HEK293 (cell line): Measurements from ENCODE around the gene APOBEC3F.

Experiments used
- HOXD13 ChIP-seq: sonication (generic); formaldehyde crosslinking; IDR thresholded peaks from 2 replicates; pipeline ENCODE4 v1.8.0; 2022; ENCODE audit warnings: missing genetic modification reagents, borderline replicate concordance
- REPIN1 ChIP-seq: fragments of 450-650 bp; formaldehyde crosslinking; IDR thresholded peaks from 2 replicates; pipeline ENCODE4 v1.5.1; 2017; ENCODE audit warnings: missing biosample characterization, missing genetic modification characterization, low read depth
- SCRT1 ChIP-seq: fragments of 450-650 bp; formaldehyde crosslinking; IDR thresholded peaks from 2 replicates; pipeline ENCODE4 v1.5.1; 2016; ENCODE audit warnings: missing biosample characterization, missing genetic modification characterization, borderline replicate concordance
- TRIM28 ChIP-seq: IDR thresholded peaks from 2 replicates; pipeline ENCODE4 v1.6.1; 2011; ENCODE audit warnings: low read length, control low read depth, borderline replicate concordance
- ZBTB10 ChIP-seq: fragments of 450-650 bp; formaldehyde crosslinking; IDR thresholded peaks from 2 replicates; pipeline ENCODE4 v1.5.1; 2016; ENCODE audit warnings: missing biosample characterization, missing genetic modification characterization
- ZFP69B ChIP-seq: fragments of 450-650 bp; formaldehyde crosslinking; IDR thresholded peaks from 2 replicates; pipeline ENCODE4 v1.5.1; 2016; ENCODE audit warnings: missing biosample characterization, missing genetic modification characterization
- ZNF10 ChIP-seq: fragments of 450-650 bp; formaldehyde crosslinking; IDR thresholded peaks from 2 replicates; pipeline ENCODE4 v1.5.1; 2017; ENCODE audit warnings: missing biosample characterization, missing genetic modification characterization
- ZNF121 ChIP-seq: fragments of 450-650 bp; formaldehyde crosslinking; IDR thresholded peaks from 2 replicates; pipeline ENCODE4 v1.5.1; 2016; ENCODE audit warnings: missing biosample characterization, missing genetic modification characterization
- ZNF132 ChIP-seq: fragments of 450-650 bp; formaldehyde crosslinking; IDR thresholded peaks from 2 replicates; pipeline ENCODE4 v1.5.1; 2017; ENCODE audit warnings: missing biosample characterization, missing genetic modification characterization, borderline replicate concordance
- ZNF146 ChIP-seq: fragments of 450-650 bp; formaldehyde crosslinking; IDR thresholded peaks from 2 replicates; pipeline ENCODE4 v1.5.1; 2016; ENCODE audit warnings: missing biosample characterization, missing genetic modification characterization
- ZNF19 ChIP-seq: fragments of 450-650 bp; formaldehyde crosslinking; IDR thresholded peaks from 2 replicates; pipeline ENCODE4; 2016; ENCODE audit warnings: missing biosample characterization, missing genetic modification characterization, low read depth
- ZNF221 ChIP-seq: fragments of 450-650 bp; formaldehyde crosslinking; IDR thresholded peaks from 2 replicates; pipeline ENCODE4 v1.5.1; 2017; ENCODE audit warnings: missing biosample characterization, missing genetic modification characterization, borderline replicate concordance
- ZNF24 ChIP-seq: fragments of 450-650 bp; formaldehyde crosslinking; IDR thresholded peaks from 2 replicates; pipeline ENCODE4 v1.5.1; 2016; ENCODE audit warnings: missing biosample characterization, missing genetic modification characterization
- ZNF354C ChIP-seq: fragments of 450-650 bp; formaldehyde crosslinking; IDR thresholded peaks from 2 replicates; pipeline ENCODE4 v1.5.1; 2016; ENCODE audit warnings: missing biosample characterization, missing genetic modification characterization, low read depth, borderline replicate concordance
- ZNF366 ChIP-seq: fragments of 450-650 bp; formaldehyde crosslinking; conservative IDR thresholded peaks from 2 replicates; pipeline ENCODE4 v1.5.1; 2016; ENCODE audit warnings: missing biosample characterization, missing genetic modification characterization
- ZNF514 ChIP-seq: fragments of 450-650 bp; formaldehyde crosslinking; IDR thresholded peaks from 2 replicates; pipeline ENCODE4 v1.5.1; 2016; ENCODE audit warnings: missing biosample characterization, missing genetic modification characterization
- ZNF544 ChIP-seq: fragments of 450-650 bp; formaldehyde crosslinking; IDR thresholded peaks from 2 replicates; pipeline ENCODE4 v1.5.0; 2017; ENCODE audit warnings: missing biosample characterization, missing genetic modification characterization
- ZNF670 ChIP-seq: fragments of 450-650 bp; formaldehyde crosslinking; IDR thresholded peaks from 2 replicates; pipeline ENCODE4 v1.5.1; 2016; ENCODE audit warnings: missing biosample characterization, missing genetic modification characterization, low read depth
- ZNF776 ChIP-seq: fragments of 450-650 bp; formaldehyde crosslinking; IDR thresholded peaks from 2 replicates; pipeline ENCODE4 v1.5.0; 2017; ENCODE audit warnings: missing biosample characterization, missing genetic modification characterization, borderline replicate concordance
- ZNF830 ChIP-seq: fragments of 450-650 bp; IDR thresholded peaks from 2 replicates; pipeline ENCODE4 v1.5.0; 2018; ENCODE audit warnings: missing biosample characterization, missing genetic modification characterization, low read depth, mild to moderate bottlenecking, moderate library complexity
- TF ChIP-seq, protein P1 (sequence below): fragments of 450-650 bp; formaldehyde crosslinking; IDR thresholded peaks from 2 replicates; pipeline ENCODE4 v1.5.1; 2016; ENCODE audit warnings: missing biosample characterization, missing genetic modification characterization
- TF ChIP-seq, protein P2 (sequence below): fragments of 450-650 bp; formaldehyde crosslinking; IDR thresholded peaks from 2 replicates; pipeline ENCODE4 v1.5.1; 2016; ENCODE audit warnings: missing biosample characterization, missing genetic modification characterization
- TF ChIP-seq, protein P3 (sequence below): fragments of 450-650 bp; formaldehyde crosslinking; conservative IDR thresholded peaks from 2 replicates; pipeline ENCODE4 v1.5.1; 2016; ENCODE audit warnings: low read depth, missing biosample characterization, missing genetic modification characterization
- TF ChIP-seq, protein P4 (sequence below): fragments of 450-650 bp; formaldehyde crosslinking; IDR thresholded peaks from 2 replicates; pipeline ENCODE4 v1.5.1; 2016; ENCODE audit warnings: missing biosample characterization, missing genetic modification characterization

Gene APOBEC3F

DNA sequence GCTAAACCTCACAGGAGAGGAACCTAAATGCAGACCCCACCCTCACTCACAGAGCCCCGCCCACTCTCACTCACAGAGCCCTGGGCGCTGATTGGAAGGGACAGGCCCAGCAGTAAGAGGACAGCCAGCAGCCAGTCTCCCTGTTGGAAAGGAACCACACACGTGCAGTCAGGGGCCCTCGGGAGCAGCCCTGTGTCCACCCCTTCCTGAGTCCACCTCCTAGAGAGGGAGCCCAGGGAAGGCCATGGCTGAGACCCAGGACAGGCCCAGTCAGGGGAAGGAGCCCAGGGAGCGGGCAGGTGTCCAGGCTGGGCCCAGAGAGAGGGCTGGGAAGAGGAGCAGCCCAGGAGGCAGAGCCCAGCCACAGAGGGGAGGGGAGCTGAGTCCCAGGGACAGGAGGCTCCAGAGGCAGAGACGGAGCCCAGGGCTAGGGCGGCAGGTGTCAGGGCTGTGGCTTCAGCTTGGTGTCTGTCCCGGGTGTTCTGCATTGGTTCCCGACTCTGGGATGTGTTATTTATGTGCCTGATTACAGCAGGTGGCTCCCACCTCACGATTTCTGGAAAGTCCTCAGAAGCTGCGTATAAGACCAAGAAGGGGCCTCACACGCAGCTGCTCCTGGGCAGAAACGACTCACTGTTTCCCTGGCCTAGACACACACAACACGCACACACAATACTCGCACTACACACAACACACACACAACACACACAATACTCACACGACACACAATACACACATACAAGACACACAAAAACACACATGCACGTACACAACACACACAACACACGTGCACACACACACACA is 47.4 kb downstream of the APOBEC3F start (continued):
- TF ChIP-seq ZNF830 (tag by site-specific recombination) (no peak), ZNF670 (tag by site-specific recombination) (no peak), ZNF366 (tag by site-specific recombination) (no peak), ZBTB10 (no peak), ZNF19 (tag by site-specific recombination) (no peak), ZNF146 (tag by site-specific recombination) (no peak), ZNF354C (tag by site-specific recombination) (no peak), ZNF221 (no peak), ZNF121 (tag by site-specific recombination) (no peak), ZNF132 (tag by site-specific recombination) (no peak), ZNF544 (tag by site-specific recombination) (no peak), ZNF10 (tag by site-specific recombination) (no peak), ZNF776 (tag by site-specific recombination) (no peak), ZNF24 (no peak), ZNF514 (tag by site-specific recombination) (no peak), HOXD13 (CRISPR knock-in tag) (no peak), REPIN1 (no peak), SCRT1 (tag by site-specific recombination) (no peak), ZFP69B (tag by site-specific recombination) (0 out of 2 replicates have a peak, but pooled peaks have one; percentile 18), TRIM28 (no peak)
- TF ChIP-seq, protein P1, sequence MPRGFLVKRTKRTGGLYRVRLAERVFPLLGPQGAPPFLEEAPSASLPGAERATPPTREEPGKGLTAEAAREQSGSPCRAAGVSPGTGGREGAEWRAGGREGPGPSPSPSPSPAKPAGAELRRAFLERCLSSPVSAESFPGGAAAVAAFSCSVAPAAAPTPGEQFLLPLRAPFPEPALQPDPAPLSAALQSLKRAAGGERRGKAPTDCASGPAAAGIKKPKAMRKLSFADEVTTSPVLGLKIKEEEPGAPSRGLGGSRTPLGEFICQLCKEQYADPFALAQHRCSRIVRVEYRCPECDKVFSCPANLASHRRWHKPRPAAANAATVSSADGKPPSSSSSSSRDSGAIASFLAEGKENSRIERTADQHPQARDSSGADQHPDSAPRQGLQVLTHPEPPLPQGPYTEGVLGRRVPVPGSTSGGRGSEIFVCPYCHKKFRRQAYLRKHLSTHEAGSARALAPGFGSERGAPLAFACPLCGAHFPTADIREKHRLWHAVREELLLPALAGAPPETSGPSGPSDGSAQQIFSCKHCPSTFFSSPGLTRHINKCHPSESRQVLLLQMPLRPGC (tag by site-specific recombination): no peak
- TF ChIP-seq, protein P2, sequence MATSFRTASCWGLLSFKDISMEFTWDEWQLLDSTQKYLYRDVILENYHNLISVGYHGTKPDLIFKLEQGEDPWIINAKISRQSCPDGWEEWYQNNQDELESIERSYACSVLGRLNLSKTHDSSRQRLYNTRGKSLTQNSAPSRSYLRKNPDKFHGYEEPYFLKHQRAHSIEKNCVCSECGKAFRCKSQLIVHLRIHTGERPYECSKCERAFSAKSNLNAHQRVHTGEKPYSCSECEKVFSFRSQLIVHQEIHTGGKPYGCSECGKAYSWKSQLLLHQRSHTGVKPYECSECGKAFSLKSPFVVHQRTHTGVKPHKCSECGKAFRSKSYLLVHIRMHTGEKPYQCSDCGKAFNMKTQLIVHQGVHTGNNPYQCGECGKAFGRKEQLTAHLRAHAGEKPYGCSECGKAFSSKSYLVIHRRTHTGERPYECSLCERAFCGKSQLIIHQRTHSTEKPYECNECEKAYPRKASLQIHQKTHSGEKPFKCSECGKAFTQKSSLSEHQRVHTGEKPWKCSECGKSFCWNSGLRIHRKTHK (tag by site-specific recombination): no peak
- TF ChIP-seq, protein P3, sequence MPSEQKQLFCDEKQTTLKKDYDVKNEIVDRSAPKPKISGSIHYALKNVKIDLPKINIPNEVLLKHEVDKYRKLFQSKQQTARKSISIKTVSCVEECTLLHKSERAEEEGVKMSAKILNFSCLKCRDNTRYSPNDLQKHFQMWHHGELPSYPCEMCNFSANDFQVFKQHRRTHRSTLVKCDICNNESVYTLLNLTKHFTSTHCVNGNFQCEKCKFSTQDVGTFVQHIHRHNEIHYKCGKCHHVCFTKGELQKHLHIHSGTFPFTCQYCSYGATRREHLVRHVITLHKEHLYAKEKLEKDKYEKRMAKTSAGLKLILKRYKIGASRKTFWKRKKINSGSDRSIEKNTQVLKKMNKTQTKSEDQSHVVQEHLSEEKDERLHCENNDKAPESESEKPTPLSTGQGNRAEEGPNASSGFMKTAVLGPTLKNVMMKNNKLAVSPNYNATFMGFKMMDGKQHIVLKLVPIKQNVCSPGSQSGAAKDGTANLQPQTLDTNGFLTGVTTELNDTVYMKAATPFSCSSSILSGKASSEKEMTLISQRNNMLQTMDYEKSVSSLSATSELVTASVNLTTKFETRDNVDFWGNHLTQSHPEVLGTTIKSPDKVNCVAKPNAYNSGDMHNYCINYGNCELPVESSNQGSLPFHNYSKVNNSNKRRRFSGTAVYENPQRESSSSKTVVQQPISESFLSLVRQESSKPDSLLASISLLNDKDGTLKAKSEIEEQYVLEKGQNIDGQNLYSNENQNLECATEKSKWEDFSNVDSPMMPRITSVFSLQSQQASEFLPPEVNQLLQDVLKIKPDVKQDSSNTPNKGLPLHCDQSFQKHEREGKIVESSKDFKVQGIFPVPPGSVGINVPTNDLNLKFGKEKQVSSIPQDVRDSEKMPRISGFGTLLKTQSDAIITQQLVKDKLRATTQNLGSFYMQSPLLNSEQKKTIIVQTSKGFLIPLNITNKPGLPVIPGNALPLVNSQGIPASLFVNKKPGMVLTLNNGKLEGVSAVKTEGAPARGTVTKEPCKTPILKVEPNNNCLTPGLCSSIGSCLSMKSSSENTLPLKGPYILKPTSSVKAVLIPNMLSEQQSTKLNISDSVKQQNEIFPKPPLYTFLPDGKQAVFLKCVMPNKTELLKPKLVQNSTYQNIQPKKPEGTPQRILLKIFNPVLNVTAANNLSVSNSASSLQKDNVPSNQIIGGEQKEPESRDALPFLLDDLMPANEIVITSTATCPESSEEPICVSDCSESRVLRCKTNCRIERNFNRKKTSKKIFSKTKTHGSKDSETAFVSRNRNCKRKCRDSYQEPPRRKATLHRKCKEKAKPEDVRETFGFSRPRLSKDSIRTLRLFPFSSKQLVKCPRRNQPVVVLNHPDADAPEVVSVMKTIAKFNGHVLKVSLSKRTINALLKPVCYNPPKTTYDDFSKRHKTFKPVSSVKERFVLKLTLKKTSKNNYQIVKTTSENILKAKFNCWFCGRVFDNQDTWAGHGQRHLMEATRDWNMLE (tag by site-specific recombination): no peak
- TF ChIP-seq, protein P4, sequence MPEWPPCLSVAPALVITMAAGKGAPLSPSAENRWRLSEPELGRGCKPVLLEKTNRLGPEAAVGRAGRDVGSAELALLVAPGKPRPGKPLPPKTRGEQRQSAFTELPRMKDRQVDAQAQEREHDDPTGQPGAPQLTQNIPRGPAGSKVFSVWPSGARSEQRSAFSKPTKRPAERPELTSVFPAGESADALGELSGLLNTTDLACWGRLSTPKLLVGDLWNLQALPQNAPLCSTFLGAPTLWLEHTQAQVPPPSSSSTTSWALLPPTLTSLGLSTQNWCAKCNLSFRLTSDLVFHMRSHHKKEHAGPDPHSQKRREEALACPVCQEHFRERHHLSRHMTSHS: no peak
